GM18519 (cell line): ENCODE data around the gene TGFA.

Experiments
- ATAC-seq: cut with Tn5 transposase; IDR thresholded peaks from one replicate; pipeline ENCODE4 v1.9.1; 2021; ENCODE audit warnings: mild to moderate bottlenecking, moderate library complexity; ENCODE audit not compliant: unreplicated experiment, low FRiP score

Gene TGFA

GRCh38 chr2:70525032-70525431 is 28.6 kb downstream of the TGFA start:
- no peak for ATAC-seq

GRCh38 chr2:70523996-70524965 is 29.3 kb downstream of the TGFA start:
- no peak for ATAC-seq

GRCh38 chr2:70523672-70523995 is 30.0 kb downstream of the TGFA start:
- ATAC-seq, result no peak

- no peak for ATAC-seq
These were observed 31.0 kb downstream of the TGFA start for GRCh38 chr2:70522627-70523026.

DNA sequence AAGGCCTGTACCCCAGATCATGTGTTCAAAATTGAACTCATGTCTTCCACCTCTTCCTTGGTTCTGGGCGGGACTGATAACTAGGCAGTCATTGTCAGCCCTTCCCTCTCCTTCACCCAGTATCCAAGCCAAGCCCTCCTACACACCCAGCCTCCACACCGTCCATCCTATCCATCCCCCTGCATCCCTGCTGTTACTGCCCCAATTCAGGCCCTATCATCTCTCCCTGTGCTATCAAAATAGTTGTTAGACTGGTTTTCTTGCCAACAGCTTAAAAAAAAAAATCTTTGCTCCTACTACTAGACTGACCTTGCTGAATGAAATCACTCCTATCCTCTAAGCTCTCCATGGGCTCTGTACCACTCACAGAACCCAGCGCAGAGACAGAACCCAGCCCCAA is 32.8 kb downstream of the TGFA start:
- no peak for ATAC-seq

GRCh38 chr2:70519453-70519852 is 34.2 kb downstream of the TGFA start:
- ATAC-seq, result no peak

DNA sequence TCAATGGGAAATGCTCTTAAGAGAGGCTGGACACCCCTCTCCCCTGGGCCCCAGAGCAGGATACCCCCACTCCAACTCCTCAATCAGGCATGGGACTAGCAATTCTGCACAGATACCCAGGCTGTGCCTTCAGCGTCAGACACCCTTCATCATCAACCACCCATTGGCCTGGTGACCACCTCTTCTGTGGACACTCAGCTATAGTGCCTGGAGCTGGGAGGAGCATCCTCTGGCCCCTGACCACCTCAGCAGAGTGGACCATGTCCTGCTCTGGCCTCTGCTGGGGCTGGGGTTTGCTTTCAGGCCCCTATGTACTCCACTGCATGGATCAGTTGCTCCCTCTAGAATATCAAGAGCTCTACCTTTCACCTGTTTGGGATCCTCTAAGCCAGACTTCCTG is 35.1 kb downstream of the TGFA start:
- no peak for ATAC-seq

DNA sequence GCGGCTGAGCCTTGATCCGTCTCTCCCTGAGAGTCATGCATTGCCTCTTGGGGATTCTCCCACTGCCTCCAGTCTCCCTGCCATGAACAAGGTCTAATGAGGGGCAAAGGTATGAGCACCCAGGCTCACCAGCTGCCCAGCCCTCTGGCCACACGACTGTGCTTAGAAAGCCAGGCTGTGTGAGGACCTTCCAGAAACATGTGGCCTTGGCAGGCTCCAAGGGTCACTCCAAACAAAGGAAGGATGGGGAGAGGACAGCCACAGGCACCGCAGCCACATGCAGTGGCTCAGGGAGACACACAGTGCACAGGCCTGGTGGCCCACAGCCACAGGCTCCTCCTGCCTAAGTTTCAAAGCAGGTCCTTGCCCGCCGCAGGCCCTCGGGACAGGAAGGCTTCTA is 35.8 kb downstream of the TGFA start:
- no peak for ATAC-seq

DNA sequence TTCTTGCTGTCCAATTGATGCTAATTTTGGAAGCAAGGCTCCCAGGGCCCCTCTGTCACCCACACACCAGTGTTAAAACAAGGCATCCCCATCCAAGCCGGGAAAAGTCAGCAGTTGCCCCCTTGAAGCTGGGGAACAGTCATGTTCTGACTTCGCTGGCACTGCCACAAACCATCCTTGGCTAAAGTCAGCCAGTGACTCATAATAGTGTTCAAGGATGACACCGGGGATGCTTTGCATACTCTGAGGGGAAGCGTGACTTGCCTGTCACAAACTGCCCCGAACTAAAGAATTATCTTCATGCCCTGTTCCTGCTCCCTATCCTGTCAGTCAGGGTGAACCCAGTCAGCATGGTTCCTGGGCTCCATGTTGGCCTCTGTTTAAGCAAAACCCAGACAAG is 37.0 kb downstream of the TGFA start:
- peak; percentile 93 for ATAC-seq

GRCh38 chr2:70515938-70516337 is 37.7 kb downstream of the TGFA start:
- no peak for ATAC-seq

DNA sequence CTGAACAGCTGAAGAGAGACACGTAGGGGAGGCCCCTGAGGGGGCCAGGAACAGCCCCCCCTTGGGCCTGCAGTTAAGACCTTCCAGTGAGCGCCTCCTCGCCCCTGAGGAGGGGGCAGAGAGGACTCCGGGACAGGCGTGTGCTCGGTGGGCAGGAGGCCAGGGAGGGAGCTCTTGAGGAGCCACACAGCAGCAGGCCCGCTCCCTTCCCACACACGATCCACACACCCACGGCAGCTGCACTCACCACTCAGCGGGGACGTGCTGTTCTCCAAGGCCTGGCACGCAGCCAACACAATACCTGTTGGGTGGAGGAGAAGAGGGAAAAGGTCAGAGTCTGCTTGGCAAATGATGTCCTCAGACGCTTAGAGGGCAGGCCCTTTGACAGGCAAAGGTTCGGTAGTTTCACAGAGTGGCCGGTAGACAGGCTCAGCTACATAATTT is 39.0 kb downstream of the TGFA start:
- ATAC-seq, result no peak

DNA sequence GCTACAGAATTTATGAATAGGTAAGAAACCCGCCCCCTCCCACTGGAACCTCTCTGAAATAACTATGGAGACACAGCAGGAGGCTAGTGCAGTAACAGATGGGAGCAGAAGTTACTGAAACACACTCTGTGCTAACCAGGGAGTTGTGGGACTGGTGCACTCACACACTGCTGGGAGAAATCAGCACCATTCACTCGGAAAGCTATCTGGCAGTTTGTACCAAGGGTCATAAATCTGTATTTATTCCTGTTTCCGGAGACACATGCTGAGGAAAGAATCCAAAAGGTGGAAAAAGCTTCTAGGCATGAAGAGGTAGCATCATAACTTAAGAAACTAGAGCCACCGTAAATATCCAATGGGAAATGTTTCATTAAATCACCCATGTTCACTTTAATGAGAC is 39.9 kb downstream of the TGFA start:
- no peak for ATAC-seq

DNA sequence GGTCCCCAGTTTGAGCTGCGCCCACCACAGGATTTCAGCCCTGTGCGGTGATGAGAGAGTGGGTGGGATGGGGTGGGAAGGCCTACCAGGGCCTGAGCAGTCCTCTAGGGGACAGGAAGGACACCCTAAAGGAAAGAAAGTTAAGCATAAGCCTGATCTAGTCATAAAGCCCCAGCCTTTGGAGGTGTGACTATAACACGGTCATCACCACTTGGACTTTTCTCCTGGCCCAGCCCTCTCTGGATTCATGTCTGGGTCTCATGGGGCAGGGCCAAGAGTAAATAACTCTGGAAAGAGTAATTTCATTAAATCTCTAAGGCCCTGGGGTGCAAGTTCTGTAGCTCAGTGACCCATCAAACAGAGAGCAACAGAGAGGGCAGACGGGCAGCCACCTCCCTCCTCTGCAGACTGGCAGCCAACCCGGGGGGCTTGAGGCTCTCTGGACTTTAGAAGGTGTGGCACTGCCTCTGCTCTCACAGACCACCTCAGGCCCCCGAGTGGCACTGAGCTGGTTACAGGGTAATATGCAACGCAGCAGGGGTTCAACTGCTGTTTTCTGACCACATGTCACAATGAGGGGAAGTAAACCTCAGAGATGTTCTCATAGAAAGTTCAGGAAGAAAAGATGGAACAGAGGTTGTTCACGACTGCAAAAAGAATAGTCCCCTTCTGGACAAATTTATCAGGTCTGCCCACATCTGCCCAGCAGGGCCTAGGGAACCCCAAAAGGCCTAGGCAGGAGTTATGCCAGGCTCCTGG is 41.5 kb downstream of the TGFA start:
- no peak for ATAC-seq

GRCh38 chr2:70510313-70510712 is 43.3 kb downstream of the TGFA start:
- no peak for ATAC-seq

- ATAC-seq, result no peak
These were observed 44.1 kb downstream of the TGFA start for GRCh38 chr2:70509565-70509964.

GRCh38 chr2:70508711-70509462 is 44.7 kb downstream of the TGFA start:
- ATAC-seq, result no peak

DNA sequence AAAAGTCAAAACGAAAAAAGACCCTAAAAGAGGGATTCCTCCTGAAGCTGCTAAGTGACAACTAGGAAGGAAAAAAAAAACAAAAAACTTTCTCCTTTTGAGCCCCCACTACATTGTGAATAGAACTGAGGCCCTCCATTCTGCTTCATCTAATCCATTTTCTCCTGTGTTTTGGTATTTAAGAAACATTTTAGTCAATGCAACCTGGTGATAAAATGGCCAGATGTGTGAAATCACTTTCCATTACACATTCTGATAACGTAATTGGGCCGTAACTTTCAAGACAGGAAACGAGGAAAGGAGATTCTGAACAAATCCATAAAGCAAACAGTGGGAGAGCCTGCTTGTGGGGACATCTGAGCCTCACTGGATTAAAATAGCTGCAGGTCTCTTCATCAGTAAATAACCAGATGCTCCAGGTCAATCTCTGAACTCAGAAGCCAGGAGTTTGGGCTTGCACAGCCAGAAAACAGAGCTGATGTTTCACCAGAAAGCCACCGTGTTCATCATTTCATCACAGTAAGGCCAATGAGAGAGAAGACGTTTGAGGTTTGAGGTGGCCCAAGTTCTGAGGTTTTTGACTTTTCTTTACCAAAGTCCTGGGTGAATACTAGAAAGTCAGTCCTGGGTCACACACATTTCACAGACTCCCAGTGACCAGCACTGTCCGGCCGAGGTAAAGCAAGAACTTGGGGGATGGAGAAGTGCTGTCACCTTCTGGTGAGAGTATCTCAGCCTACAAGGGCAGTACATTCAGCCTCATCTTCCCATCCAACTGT is 47.8 kb downstream of the TGFA start:
- no peak for ATAC-seq

GRCh38 chr2:70504750-70505149 is 48.9 kb downstream of the TGFA start:
- no peak for ATAC-seq

- ATAC-seq, result no peak
These were observed 49.7 kb downstream of the TGFA start for GRCh38 chr2:70503896-70504295.

DNA sequence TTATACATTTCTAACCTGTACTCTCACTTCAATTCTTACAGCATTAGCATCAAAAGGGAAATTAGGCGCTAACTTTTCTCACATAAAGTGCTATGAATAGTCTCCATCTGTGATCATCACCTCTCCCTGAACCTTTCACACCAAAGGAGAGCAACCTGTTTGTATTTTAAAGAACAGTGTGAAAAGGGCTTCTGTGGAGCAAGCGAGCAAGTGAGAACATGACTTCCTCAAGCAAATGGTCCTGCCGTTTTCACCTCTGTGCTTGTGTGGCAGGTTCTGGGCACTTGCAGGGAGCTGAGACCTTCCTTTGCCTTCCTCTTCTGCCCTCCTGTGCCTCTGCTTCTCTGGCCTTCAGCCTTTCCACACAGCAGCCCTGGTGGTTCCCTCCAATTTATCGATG is 51.9 kb downstream of the TGFA start:
- ATAC-seq, result no peak
